ENCODE measurements around the gene OR10A4.

DNA sequence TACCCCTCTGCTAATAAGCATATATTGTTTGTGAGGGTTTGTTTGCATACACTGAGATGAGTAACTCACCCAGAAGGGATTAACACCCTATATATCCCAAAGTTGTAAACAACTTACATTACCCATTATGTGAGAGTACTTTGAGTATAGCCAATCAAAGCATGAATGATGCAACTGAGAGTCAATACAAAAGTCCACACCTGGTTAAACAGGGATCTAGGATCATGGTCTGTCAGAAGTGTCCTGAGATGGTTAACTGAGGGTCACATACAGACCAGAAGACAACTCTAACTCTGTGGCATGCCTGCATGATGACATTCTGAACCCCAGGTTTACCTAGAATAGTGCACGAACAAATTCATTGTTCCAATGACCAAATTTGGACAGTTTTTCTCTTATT is 48.3 kb upstream of the OR10A4 start:
- no peak for TF ChIP-seq POLR2A (IDR thresholded peaks at IDR 0.05)
- TF ChIP-seq, protein P1, sequence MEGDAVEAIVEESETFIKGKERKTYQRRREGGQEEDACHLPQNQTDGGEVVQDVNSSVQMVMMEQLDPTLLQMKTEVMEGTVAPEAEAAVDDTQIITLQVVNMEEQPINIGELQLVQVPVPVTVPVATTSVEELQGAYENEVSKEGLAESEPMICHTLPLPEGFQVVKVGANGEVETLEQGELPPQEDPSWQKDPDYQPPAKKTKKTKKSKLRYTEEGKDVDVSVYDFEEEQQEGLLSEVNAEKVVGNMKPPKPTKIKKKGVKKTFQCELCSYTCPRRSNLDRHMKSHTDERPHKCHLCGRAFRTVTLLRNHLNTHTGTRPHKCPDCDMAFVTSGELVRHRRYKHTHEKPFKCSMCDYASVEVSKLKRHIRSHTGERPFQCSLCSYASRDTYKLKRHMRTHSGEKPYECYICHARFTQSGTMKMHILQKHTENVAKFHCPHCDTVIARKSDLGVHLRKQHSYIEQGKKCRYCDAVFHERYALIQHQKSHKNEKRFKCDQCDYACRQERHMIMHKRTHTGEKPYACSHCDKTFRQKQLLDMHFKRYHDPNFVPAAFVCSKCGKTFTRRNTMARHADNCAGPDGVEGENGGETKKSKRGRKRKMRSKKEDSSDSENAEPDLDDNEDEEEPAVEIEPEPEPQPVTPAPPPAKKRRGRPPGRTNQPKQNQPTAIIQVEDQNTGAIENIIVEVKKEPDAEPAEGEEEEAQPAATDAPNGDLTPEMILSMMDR (IDR thresholded peaks at IDR 0.05): no peak

Data from testis (tissue), 2 donors.